Choroid plexus epithelial cell (primary cell): ENCODE measurements around the gene BRCA2.
"Not testable (repeated sequence)": the region's sequence is repeated elsewhere in the genome, so short reads cannot be mapped to it uniquely, and the experiment has no call there.

ENCODE experiments used
- DNase-seq: peaks from one replicate; pipeline ENCODE4 v3.0.0-alpha.2; 2010; ENCODE audit warnings: low read depth
- H3K4me3 ChIP-seq: 2 replicates; pipeline ENCODE4 v1.5.1; 2011; ENCODE audit warnings: low read depth, mild to moderate bottlenecking, control low read depth, low read length, moderate library complexity
- CTCF ChIP-seq: conservative IDR thresholded peaks from 2 replicates; pipeline ENCODE4 v1.5.1; 2011; ENCODE audit warnings: low read depth, mild to moderate bottlenecking, control low read depth, inconsistent platforms, low read length, moderate library complexity

The BRCA2 gene

GRCh38 chr13:32354040-32354439 lies 38.7 kb downstream of the BRCA2 start:
- no peak for TF ChIP-seq CTCF
- no peak for DNase-seq
- H3K4me3 ChIP-seq = no peak overlapping the region

GRCh38 chr13:32355935-32356334 lies 40.6 kb downstream of the BRCA2 start:
- H3K4me3 ChIP-seq, DNase-seq: not testable (repeated sequence)

- no peak for DNase-seq
- no peak overlapping the region for H3K4me3 ChIP-seq
- no peak for TF ChIP-seq CTCF
These were observed 47.3 kb downstream of the BRCA2 start for GRCh38 chr13:32362574-32362973.

- TF ChIP-seq CTCF = no peak
These were observed 55.5 kb downstream of the BRCA2 start for GRCh38 chr13:32370805-32371204.

GRCh38 chr13:32376642-32377415 lies 61.5 kb downstream of the BRCA2 start:
- DNase-seq = no peak
- no peak for TF ChIP-seq CTCF

More at GRCh38 chr13:32370805-32371204, 55.5 kb downstream of the BRCA2 start:
- no peak for DNase-seq
- no peak overlapping the region for H3K4me3 ChIP-seq

GRCh38 chr13:32378012-32378411 lies 62.7 kb downstream of the BRCA2 start:
- peak; percentile 13 for DNase-seq
- no peak overlapping the region for H3K4me3 ChIP-seq
- peak; percentile 23 for TF ChIP-seq CTCF

More at GRCh38 chr13:32376642-32377415, 61.5 kb downstream of the BRCA2 start:
- no peak overlapping the region for H3K4me3 ChIP-seq

GRCh38 chr13:32381539-32381938 lies 66.2 kb downstream of the BRCA2 start:
- TF ChIP-seq CTCF = peak; percentile 77
- peak; percentile 72 for DNase-seq
- H3K4me3 ChIP-seq = no peak overlapping the region
